ENCODE data around the gene KPNA1. TPM values are rescaled to one million over a fixed set of nuclear protein-coding genes. Genes with fewer than 3 reads are reported as not detected.

The KPNA1 gene
- total RNA-seq, 1 donor from 2014 or later, result 82.5 TPM

DNA sequence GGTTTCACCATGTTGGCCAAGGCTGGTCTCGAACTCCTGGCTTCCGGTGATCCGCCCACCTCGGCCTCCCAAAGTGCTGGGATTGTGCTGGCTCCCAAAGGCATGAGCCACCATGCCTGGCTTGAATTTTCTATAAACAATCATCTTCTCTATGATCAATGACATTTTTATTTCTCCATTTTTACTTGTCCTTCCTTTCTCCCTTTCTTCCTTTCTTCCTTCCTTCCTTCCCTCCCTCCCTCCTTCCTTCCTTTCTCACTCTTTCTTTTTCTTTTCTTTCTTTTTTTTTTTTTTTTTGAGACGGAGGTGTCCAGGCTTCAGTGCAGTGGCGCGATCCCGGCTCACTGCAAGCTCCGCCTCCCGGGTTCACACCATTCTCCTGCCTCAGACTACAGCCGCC lies 8.6 kb upstream of the KPNA1 start:
- no peak for DNase-seq (ENCODE audit: low spot score, unreplicated experiment)
- no peaks in the 10 kb centered on the region for H3K4me1 Mint-ChIP-seq (ENCODE audit: low read depth)
- no peak overlapping the region for H3K4me3 Mint-ChIP-seq (ENCODE audit: low read depth)
- TF ChIP-seq, protein P1, sequence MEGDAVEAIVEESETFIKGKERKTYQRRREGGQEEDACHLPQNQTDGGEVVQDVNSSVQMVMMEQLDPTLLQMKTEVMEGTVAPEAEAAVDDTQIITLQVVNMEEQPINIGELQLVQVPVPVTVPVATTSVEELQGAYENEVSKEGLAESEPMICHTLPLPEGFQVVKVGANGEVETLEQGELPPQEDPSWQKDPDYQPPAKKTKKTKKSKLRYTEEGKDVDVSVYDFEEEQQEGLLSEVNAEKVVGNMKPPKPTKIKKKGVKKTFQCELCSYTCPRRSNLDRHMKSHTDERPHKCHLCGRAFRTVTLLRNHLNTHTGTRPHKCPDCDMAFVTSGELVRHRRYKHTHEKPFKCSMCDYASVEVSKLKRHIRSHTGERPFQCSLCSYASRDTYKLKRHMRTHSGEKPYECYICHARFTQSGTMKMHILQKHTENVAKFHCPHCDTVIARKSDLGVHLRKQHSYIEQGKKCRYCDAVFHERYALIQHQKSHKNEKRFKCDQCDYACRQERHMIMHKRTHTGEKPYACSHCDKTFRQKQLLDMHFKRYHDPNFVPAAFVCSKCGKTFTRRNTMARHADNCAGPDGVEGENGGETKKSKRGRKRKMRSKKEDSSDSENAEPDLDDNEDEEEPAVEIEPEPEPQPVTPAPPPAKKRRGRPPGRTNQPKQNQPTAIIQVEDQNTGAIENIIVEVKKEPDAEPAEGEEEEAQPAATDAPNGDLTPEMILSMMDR (IDR thresholded peaks at IDR 0.05; ENCODE audit: unreplicated experiment), result no peak
- H3K27ac Mint-ChIP-seq, result no peak overlapping the region
- H3K9me3 Mint-ChIP-seq (ENCODE audit: low read depth), result no peaks in the 10 kb centered on the region
- no peaks in the 10 kb centered on the region for H3K36me3 Mint-ChIP-seq (ENCODE audit: insufficient read depth)
- H3K27me3 Mint-ChIP-seq, result no peaks in the 10 kb centered on the region

DNA sequence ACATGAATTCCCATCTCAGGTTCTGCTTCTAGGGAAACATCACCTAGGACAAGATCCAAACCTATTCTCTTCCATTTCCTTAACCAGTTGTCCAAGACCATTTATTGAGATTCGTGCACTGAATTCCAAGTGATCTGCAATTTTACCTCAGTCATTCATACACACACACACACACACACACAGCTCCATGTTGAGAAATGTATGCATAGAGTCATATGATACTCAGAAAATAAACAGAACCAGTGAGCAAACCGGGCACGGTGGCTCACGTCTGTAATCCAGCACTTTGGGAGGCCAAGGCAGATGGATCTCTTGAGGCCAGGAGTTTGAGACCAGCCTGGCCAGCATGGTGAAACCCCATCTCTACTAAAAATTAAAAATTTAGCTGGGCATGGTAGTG lies 6.1 kb upstream of the KPNA1 start:
- Mint-ChIP-seq H3K9me3 (ENCODE audit: low read depth) (no peaks in the 10 kb centered on the region), H3K27ac (no peak overlapping the region), H3K27me3 (no peaks in the 10 kb centered on the region), H3K36me3 (ENCODE audit: insufficient read depth) (no peaks in the 10 kb centered on the region), H3K4me1 (ENCODE audit: low read depth) (no peaks in the 10 kb centered on the region), H3K4me3 (ENCODE audit: low read depth) (no peak overlapping the region)
- no peak for DNase-seq (ENCODE audit: low spot score, unreplicated experiment)
- TF ChIP-seq, protein P1 (IDR thresholded peaks at IDR 0.05; ENCODE audit: unreplicated experiment), result no peak

DNA sequence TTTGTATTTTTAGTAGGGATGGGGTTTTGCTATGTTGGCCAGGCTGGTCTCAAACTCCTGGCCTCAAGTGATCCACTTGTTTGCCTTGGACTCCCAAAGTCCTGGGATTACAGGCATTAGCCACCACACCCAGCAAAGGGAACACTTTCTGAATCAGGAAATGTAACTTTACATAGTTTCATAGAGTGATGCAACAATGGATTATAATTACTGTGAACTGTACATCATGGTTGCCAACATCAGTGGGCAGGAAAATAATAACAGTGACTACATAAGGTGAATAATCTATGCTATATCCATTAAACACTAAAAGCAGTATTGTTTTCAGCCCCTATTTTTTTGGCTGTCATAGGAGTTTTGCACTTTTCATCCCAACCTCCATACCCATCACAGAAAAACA lies 5.0 kb upstream of the KPNA1 start:
- H3K4me3 Mint-ChIP-seq (ENCODE audit: low read depth), result no peak overlapping the region
- no peaks in the 10 kb centered on the region for H3K4me1 Mint-ChIP-seq (ENCODE audit: low read depth)
- no peak overlapping the region for H3K27ac Mint-ChIP-seq
- H3K27me3 Mint-ChIP-seq, result no peaks in the 10 kb centered on the region
- DNase-seq (ENCODE audit: low spot score, unreplicated experiment), result no peak
- H3K9me3 Mint-ChIP-seq (ENCODE audit: low read depth), result no peaks in the 10 kb centered on the region
- TF ChIP-seq, protein P1 (IDR thresholded peaks at IDR 0.05; ENCODE audit: unreplicated experiment), result no peak
- no peaks in the 10 kb centered on the region for H3K36me3 Mint-ChIP-seq (ENCODE audit: insufficient read depth)

DNA sequence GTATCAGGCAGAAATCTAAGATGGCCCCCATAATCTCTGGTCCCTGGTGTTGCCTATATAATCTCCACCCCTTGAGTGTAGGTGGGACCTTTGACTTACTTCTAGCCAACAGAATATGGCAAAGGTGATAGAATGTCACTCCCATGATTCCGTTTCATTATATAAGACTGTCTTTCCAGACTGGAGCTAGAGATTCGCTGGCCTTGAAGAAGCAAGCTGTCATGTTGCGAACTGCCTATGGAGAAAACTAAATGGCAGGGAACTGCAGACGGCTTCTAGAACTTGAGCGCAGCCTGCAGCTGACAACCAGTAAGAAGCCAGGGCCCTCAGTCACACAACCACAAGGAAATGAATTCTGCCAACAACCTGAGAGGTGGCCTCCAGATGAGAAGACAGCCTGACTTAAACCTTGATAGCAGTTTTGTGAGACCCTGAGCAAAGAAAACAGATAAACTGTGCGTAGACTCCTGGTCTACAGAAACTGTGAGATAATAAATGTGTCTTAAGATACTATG lies 2.2 kb upstream of the KPNA1 start:
- H3K36me3 Mint-ChIP-seq (ENCODE audit: insufficient read depth), result no peaks in the 10 kb centered on the region
- no peaks in the 10 kb centered on the region for H3K27me3 Mint-ChIP-seq
- no peak overlapping the region for H3K4me3 Mint-ChIP-seq (ENCODE audit: low read depth)
- H3K4me1 Mint-ChIP-seq (ENCODE audit: low read depth), result peaks cover 9% of the 10 kb centered on the region
- no peak overlapping the region for H3K27ac Mint-ChIP-seq
- no peaks in the 10 kb centered on the region for H3K9me3 Mint-ChIP-seq (ENCODE audit: low read depth)
- TF ChIP-seq, protein P1 (IDR thresholded peaks at IDR 0.05; ENCODE audit: unreplicated experiment), result no peak
- DNase-seq (ENCODE audit: low spot score, unreplicated experiment), result no peak

DNA sequence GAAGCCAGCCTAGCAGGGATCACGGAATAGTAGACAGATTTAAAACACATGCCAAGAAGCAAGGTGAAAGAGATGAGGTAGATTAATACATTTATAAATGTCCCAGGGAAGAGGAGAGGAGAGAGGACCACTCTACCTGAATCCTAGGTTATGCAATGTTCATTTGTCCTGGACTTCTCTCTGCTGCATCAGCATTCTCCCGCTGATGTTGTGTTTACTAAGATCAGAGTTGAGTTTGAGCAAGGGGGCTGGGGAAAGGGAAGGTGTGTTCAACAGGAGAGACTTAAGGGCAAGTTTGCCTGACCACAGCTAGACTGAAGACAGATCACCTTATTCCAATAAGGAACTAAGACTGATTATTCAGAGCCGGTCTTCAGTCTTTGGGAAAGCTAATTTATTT lies 1.1 kb upstream of the KPNA1 start:
- Mint-ChIP-seq H3K9me3 (ENCODE audit: low read depth) (no peaks in the 10 kb centered on the region), H3K4me1 (ENCODE audit: low read depth) (peaks cover 20% of the 10 kb centered on the region), H3K4me3 (ENCODE audit: low read depth) (peak overlapping the region; percentile 9), H3K27me3 (no peaks in the 10 kb centered on the region), H3K36me3 (ENCODE audit: insufficient read depth) (no peaks in the 10 kb centered on the region), H3K27ac (no peak overlapping the region)
- no peak for DNase-seq (ENCODE audit: low spot score, unreplicated experiment)
- TF ChIP-seq, protein P1 (IDR thresholded peaks at IDR 0.05; ENCODE audit: unreplicated experiment), result no peak
